Measurements from ENCODE around the gene SPATA9. TPM values are rescaled to one million over a fixed set of nuclear protein-coding genes. Genes with fewer than 3 reads are reported as not detected.
A peak's percentile ranks its signal among the peaks of the same experiment; 100 is the strongest.

SPATA9 gene
- total RNA-seq (2014; rRNA removed; shearing (Covaris generic)) (not detected in 2 replicates), total RNA-seq (2022) (not detected in 2 replicates), Bru-seq, nascent RNA (not detected), BruChase-seq, experiment 1, labeled RNA remaining after a 6-hour chase (not detected), BruChase-seq, experiment 2, labeled RNA remaining after a 2-hour chase (not detected)
- long read RNA-seq: 0 reads

GRCh38 chr5:95682891-95683290 is at the start of gene SPATA9:
TSS of gene SPATA9 (minus strand) at chr5:95682991. CDS start at chr5:95682854, 137 bp downstream.
- no peaks in the 10 kb centered on the region for H3K9me2 ChIP-seq (ENCODE audit: insufficient read depth, low read length)
- H3K79me2 ChIP-seq (ENCODE audit: insufficient read depth, low read depth, low read length): no peaks in the 10 kb centered on the region
- no peaks in the 10 kb centered on the region for H3K36me3 ChIP-seq (ENCODE audit: insufficient read depth, low read length)
- ChIA-PET POLR2A (no interaction called here), CTCF (ENCODE audit: unreplicated experiment) (no interaction called here)
- no peak for DNase-seq (ENCODE audit: low spot score)
- no peak within 1 kb of the TSS for H2AFZ ChIP-seq (ENCODE audit: low read length)
- no peak within 1 kb of the TSS for H3K4me2 ChIP-seq (ENCODE audit: low read length)
- no peak for TF ChIP-seq EZH2phosphoT487 (IDR thresholded peaks at IDR 0.05; ENCODE audit: borderline replicate concordance, low read depth, low read length)
- no peak for TF ChIP-seq CTCF (conservative IDR thresholded peaks at IDR 0.05; ENCODE audit: low read length)
- intact Hi-C loops (cut with micrococcal nuclease; ENCODE audit: unreplicated experiment): no loop called here
- no TSS peak for BruUV-seq (replicated peaks)
- no peak within 1 kb of the TSS for H3K4me3 ChIP-seq (ENCODE audit: low read depth, low read length, poor library complexity, severe bottlenecking)
- H4K20me1 ChIP-seq (ENCODE audit: insufficient read depth, low read length): no peaks in the 10 kb centered on the region
- no peaks in the 10 kb centered on the region for H3K9me3 ChIP-seq (ENCODE audit: low read length)
- no peaks in the 10 kb centered on the region for H3K4me1 ChIP-seq (ENCODE audit: insufficient read depth, low read length, poor library complexity, severe bottlenecking)
- H3K27ac ChIP-seq (ENCODE audit: low read depth, low read length, poor library complexity, severe bottlenecking): no peak within 1 kb of the TSS

GRCh38 chr5:95731571-95732554 is 49.1 kb upstream of the SPATA9 start:
- BruUV-seq (replicated peaks): no TSS peak
- POLR2A ChIA-PET: interaction anchor here (0.6 kb wide), 1 partner anchor 18 kb away, joined by 3 read pairs; no protein-coding TSS in a partner anchor
- DNase-seq (ENCODE audit: low spot score): no peak

More at GRCh38 chr5:95731571-95732554, 49.1 kb upstream of the SPATA9 start:
- Histone ChIP-seq H2AFZ (ENCODE audit: low read length) (peak overlapping the region; percentile 77; the same call in 1 of the 2 replicates), H3K4me3 (ENCODE audit: low read depth, low read length, poor library complexity, severe bottlenecking) (peak overlapping the region; percentile 69), H3K27ac (ENCODE audit: low read depth, low read length, poor library complexity, severe bottlenecking) (no peak overlapping the region), H3K9me2 (ENCODE audit: insufficient read depth, low read length) (no peaks in the 10 kb centered on the region), H3K4me1 (ENCODE audit: insufficient read depth, low read length, poor library complexity, severe bottlenecking) (peaks cover 13% of the 10 kb centered on the region), H3K36me3 (ENCODE audit: insufficient read depth, low read length) (no peaks in the 10 kb centered on the region), H3K79me2 (ENCODE audit: insufficient read depth, low read depth, low read length) (no peaks in the 10 kb centered on the region), H3K4me2 (ENCODE audit: low read length) (peak overlapping the region; percentile 54), H4K20me1 (ENCODE audit: insufficient read depth, low read length) (no peaks in the 10 kb centered on the region), H3K9me3 (ENCODE audit: low read length) (no peaks in the 10 kb centered on the region)
- intact Hi-C loops (cut with micrococcal nuclease; ENCODE audit: unreplicated experiment): no loop called here
- TF ChIP-seq EZH2phosphoT487 (IDR thresholded peaks at IDR 0.05; ENCODE audit: borderline replicate concordance, low read depth, low read length) (no peak), CTCF (conservative IDR thresholded peaks at IDR 0.05; ENCODE audit: low read length) (no peak)
- CTCF ChIA-PET (ENCODE audit: unreplicated experiment): no interaction called here
